ENCODE results near the gene CD5L.

The CD5L gene

GRCh38 chr1:157841708-157842107 is at the start of gene CD5L:
CD5L (minus strand) TSS chr1:157841808; CDS start chr1:157841701, 107 bp downstream.
- DNase-seq (ENCODE audit: low read depth): no peak

DNA sequence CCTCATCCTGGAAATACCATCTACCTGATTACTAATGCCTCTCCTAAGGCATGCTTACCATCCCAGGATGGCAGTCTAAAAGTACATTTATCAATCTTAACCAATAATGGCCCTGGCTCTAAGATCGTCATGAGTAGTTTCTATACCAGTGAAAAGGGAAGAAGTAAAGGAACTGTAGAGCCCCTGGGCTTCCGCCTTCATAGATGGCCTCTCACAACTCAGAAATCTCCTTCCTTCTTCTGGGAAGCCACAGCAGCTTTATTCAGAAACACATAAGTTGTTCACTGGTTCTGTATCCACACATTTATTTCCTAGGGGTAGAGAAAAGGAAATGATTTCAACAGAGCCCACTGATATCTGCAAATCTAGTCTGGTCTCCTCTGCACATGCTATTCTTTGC is 41.0 kb upstream of the CD5L start:
- no peak for DNase-seq (ENCODE audit: low read depth)

DNA sequence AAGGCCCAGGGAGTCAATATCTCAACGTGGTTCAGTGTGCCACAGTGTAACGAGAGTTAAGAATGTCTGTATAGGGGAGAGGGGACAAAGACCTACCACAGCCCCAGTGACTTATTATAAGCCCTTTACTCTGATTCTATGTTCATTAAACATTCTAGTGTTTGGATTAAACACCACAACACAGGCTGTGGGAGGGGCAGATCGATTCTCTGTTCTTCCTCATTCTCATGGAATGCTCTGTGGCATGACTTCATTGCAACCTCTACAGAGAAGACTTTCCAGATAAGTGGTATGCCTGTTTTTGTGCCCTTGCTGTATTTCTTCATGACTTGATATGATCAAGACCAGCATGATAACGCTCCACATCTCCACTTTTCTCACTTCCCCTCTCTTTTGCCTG is 39.0 kb upstream of the CD5L start:
- no peak for DNase-seq (ENCODE audit: low read depth)

DNA sequence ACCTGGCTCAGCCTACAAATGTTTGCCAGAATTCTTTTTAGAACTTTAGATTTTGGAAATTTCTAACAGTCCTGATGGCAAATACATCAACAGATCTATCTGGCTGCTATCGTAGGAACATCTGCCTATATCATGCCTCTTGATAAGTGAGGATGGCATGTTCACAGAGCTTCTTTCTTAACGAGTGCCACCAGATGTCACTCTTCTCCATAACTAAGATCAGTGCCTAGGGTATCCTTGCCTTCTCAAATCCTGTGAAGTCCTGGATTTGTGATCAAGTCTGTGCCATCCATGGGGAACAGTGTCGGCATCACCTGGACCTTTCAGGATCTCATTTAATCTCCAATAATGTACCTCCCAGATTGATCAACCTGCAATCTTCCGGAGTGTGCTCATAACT is 36.5 kb upstream of the CD5L start:
- DNase-seq (ENCODE audit: low read depth): no peak

GRCh38 chr1:157870490-157870889 is 28.9 kb upstream of the CD5L start:
- no peak for DNase-seq (ENCODE audit: low read depth)

DNA sequence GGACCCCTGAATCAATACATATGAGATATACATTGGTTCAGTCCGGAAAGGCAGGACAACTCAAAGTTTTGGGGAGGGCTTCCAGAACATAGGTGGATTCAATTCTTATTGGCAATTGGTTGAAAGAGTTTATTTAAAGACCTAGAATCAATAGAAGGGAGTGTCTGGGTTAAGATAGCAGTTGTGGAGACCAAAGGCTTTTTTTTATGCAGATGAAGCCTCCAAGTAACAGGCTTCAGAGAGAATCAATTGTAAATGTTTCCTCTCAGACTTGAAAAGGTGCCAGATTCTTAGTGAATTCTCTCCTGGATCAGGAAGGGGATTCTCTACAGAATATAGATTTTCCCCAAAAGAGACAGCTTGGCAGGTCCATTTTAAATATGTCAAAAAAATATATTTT is 27.0 kb upstream of the CD5L start:
- no peak for DNase-seq (ENCODE audit: low read depth)

DNA sequence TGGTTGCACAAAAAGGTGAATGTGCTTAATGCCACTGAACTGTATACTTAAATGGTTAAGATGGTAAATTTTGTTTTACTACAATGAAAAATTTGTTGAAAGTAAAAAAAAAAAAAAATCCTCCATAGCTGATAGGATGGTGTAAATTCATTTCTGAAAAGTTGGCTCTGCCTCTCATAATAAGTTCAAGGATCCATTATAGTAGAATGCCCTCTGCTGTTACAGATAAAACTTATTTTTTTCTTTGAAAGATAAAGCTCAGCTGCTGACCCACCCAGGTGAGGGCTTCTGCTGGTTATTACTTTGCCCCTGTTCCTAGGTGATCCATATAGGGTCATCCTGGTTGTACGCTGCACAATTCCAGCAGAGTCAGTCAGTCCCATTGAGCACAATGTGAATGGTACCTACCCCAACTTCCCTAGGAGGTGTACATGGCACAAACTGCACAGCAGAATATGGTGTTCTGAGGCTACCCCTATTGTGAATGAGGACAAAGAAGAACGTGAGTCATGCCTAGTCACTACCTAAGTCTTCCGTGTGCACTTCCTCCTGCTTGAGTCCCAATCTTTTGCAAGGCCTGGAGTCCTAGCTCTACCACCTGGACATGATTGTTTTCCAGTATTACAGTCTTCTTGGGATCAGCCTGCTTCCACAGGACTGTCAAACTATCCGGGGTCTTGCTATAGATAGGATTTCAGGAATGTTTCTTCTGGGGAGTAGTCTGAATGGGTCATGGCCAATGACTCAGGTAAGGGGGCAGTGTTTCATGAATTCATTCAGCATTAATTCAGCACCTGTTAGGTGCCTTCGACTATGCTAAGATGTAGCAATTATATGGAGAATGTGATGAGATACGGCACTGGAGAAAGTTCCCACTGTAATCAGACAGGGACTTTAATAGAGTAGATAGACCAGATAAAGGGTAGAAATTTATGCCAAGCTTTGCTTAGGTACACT is 20.8 kb upstream of the CD5L start:
- DNase-seq (ENCODE audit: low read depth): no peak

- no peak for DNase-seq (ENCODE audit: low read depth)
These were observed 14.9 kb upstream of the CD5L start for GRCh38 chr1:157856538-157856937.

GRCh38 chr1:157852476-157852875 is 10.9 kb upstream of the CD5L start:
- peak; percentile 4 for DNase-seq (ENCODE audit: low read depth)

DNA sequence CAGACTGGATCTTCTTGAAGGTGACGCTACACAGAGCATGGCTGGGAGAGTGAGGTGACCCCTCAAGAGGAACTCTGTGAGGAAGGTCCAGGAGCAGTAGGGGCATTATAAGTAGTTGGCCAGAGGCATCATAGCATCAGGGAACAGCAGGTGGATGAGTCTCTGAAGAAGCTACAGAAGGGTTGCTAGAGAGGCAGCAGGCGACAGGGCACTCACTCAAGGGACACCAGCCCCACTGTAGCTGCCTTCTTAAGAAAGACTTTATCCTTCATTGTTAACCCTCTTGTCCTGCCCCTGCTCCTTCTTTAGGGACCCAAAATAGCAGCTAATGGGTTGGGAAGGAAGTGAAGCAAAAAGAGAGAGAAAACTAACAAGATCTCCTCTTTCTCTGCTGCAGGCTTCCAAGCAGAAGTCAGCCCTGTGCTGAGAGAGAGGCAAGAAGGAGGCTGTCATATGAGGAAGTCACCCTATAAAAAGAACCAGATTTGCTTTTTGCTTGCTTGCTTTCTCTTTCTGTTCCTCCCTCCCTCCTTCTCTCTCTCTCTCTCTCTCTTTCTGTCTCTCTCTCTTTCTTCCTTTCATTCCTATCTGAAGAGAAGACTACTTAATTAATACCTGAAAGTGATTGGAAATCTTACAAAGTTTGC is 7.7 kb upstream of the CD5L start:
- no peak for DNase-seq (ENCODE audit: low read depth)

DNA sequence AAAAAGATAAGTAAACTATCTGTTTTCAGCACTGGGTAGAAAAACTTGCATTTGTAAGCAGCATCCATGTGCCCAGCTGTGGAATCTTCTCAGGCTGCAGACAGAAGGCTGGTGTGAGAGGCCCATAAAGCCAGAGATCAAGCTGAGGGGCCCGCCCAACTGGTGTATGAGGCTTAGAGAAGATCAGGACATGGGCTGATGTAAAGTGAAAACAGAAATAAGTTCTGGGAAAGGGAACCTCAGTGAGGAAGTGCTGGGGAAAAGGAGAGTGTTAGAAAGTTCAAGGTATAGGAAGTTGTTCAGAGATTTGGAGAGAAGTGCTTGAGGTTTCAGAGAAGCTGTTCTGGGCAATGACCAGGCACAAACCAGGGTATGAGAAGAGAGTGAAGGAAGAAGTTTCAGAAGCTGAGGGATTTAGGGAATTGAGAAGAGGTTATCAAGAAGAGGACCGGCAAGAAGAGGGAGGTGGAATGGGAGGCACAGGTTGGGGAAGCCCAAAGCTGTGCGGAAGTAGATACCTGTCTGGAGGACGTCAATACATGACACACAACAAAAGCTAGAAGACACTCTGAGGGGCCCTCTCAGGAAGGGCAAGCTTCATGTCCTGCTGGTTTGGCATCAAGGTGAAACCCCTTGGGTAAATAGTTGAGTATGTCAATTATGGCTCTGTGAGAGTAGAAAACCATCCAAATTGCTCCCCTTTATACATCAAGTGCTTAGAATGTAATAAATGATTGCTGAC is 2.7 kb upstream of the CD5L start:
- no peak for DNase-seq (ENCODE audit: low read depth)

DNA sequence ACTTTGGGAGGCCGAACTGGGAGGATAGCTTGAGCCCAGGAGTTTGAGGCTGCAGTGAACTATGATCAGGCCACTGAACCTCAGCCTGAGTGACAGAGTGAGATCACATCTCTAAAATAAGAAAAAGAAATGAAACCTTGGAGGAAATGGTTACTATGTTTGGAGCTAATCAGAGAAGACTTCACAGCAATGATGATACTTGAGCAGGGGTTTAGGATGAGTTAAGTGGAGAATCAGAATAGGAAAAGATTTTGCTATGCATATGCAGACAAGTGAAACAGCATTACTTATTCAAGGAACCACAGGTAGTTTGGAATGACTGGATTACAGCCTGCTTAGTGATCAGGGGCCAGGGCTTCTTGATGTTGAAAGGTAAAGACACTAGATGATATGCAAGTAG is 1.3 kb upstream of the CD5L start:
- DNase-seq (ENCODE audit: low read depth): no peak

DNA sequence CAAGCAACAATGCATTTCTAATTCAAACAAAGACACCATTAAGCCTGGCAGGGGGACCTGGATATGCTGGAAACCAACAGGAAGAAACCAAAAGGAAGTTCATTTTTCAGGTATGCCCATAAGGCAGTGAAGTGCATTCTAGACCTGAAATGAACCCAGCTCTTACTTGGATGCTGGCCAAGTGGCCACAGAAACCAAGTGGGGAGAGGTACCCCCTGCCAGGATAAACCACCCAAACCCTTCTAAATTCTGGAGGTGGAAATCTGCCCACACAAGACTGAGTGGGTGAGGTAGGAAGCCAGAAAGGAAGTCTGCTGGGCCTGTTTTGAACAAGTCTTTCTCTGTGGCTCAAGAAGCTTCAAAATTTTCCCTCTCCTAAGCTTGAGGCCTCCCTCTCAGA is 2.6 kb downstream of the CD5L start:
- DNase-seq (ENCODE audit: low read depth): no peak

DNA sequence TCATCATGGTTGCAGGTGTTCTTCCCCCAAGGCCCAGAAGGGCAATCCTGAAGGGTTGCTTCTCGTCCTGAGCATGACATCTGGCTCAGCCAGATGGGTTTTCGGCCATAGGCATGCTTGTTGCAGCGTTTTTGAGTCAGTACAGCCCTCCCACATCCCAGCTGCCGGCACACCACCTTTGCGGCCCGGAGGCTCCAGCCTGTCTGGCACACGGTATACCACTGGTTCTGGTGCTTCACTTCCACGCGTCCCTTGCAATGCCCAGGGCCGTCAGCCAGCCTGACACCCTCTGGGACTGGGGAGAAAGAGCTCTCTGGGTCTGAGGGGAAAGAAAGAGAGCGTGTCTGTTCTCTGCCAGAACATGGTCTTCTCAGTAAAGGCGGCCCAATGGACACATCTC is 7.2 kb downstream of the CD5L start:
- DNase-seq (ENCODE audit: low read depth): no peak

GRCh38 chr1:157833145-157833544 is 8.5 kb downstream of the CD5L start:
- DNase-seq (ENCODE audit: low read depth): no peak

DNA sequence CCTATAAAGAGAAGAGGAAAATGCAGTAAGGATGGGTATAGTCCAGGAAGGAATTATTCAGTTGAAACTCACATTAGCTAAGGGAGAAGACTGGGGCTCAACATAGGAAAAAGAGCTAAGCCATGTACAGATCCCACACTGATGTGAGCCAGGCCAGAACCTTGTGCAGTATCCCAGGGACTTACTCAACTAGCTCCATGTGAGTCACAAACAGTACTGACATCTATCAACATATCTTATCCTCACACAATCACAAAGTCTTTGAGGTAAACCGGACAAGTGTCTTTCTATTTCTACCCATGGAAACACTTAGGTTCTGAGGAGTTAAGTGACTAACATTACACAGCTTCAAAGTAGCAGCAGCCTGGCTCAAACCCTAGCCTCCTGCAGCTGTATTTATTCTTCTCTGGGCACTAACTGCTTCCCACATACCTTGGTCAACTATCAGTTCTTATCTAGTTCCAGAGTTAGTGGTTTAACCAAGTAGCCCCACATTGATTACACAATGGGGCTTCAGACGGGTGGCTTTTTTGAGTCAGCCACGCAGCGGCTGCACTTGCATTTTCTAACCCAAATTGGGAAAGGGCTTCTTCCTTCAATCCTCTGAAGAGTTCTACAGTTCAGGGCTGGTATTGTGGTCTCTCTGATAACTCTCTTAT is 9.5 kb downstream of the CD5L start:
- DNase-seq (ENCODE audit: low read depth): no peak

DNA sequence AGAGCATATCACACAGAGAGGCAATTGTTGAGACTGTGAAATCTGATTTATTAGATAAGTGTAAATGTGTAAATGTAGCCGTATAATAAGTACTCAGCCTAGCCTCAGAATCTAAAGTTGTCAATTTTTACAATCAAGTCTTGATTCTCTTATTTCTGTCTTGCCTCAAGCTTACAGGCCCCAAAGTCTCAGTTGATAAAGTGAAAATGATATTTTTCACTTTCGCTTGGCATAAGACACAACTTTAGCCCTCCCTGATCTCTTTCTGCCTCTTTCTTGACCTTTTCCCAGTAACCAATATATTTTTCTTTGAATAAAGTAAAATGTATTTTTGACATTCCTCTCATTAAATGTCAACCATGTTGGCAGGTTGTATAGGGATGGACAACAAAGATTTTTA is 10.7 kb downstream of the CD5L start:
- DNase-seq (ENCODE audit: low read depth): no peak

- no peak for DNase-seq (ENCODE audit: low read depth)
These were observed 11.9 kb downstream of the CD5L start for GRCh38 chr1:157829711-157830110.

GRCh38 chr1:157829210-157829609 is 12.4 kb downstream of the CD5L start:
- no peak for DNase-seq (ENCODE audit: low read depth)

DNA sequence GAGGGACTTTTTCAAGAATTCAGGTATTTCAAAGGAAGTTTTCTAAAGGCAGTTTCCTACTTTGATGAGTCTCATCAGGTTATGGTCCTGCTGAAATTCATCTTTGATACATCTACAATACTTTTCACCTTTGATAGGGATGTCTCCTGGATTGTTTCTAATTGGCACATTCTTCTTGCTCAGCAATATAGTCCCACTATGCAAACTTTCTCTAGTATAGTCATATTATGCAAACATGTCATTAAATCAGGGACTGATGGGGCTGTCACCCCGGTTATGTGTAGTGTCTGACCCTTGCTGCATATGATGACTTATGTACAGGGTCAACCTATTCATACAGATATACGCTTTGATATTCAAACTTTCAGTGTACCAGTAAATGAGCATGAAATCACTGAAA is 21.3 kb downstream of the CD5L start:
- DNase-seq (ENCODE audit: low read depth): no peak

DNA sequence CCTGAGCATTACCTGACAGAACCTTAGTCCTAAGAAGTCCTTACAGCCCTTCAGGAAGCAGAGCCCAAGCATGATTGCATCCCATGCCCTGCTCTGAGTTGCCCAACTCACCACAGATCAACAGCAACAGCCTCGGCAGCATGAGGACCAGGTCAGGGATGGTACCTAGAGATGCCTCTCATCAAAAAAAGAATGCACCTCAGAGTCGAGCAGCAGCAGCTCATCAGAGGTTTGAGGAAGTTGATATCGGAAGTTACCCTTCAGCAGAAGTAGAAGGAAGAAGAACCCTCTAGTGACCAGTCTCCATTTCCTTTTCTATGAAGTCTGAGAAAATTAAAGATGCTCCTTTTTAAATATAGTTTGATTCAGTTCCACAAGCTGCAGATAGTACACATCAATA is 21.7 kb downstream of the CD5L start, which contains the start of gene FCRL1:
Gene FCRL1, minus strand, starts transcription at position 225 of the 400 bp plus-strand sequence. Its CDS starts 83 bp downstream, at position 142.
- no peak for DNase-seq (ENCODE audit: low read depth)

DNA sequence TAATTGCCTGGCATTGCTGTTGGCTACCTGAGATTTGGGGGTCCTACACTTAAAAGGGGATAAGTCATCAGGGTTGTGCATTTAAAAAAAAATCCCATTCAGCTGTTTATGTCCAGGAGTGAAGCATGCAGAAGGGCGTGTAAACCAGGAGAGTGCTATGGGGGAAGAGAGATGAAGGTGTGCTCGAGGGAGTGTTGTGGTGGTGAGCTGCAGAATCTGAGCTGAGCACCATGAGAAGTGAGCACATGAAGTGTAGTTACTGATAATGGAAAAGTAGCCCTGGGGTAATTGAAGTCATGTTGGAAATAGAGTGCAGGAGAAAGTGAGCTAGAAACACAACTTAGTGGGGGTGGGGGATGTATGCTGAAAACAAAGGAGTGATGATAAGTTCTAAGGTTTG is 22.4 kb downstream of the CD5L start:
- DNase-seq (ENCODE audit: low read depth): no peak
